HCT116 (cell line): Measurements from ENCODE around the gene HEPN1. TPM values are rescaled to one million over a fixed set of nuclear protein-coding genes. Genes with fewer than 3 reads are reported as not detected.

Experiments
- ATAC-seq: fragments of 200-7000 bp; cut with Tn5 transposase; 2 replicates; pipeline ENCODE4 v1.9.1; 2020; ENCODE audit warnings: mild to moderate bottlenecking, moderate library complexity
- BruUV-seq: library from RNA; stranded (reverse); fragments of 400-500 nt; replicated peaks from 2 replicates; lab custom pipeline; 2021; lab: Mats Ljungman, UMichigan
- CTCF ChIA-PET: fragments of 300-600 bp; sonication (Branson Sonifier 250); formaldehyde crosslinking; loops from one replicate; lab custom pipeline; 2021; ENCODE audit warnings: antibody characterized with exemption; lab: Charles Lee
- POLR2A ChIA-PET: fragments of 300-600, 350-600 bp; sonication (Branson Sonifier 250); formaldehyde crosslinking; loops from one replicate; lab custom pipeline; 2021; ENCODE audit warnings: antibody characterized with exemption; lab: Charles Lee
- RAD21 ChIA-PET, 2 experiments: fragments of 300-600 bp; sonication (Branson Sonifier 250); formaldehyde crosslinking; loops; one replicate each; lab custom pipeline; 2023; ENCODE audit warnings: low total read pairs in 2 of 2; ENCODE audit not compliant: uncharacterized antibody in 2 of 2, unreplicated experiment in 2 of 2, low non-redundant PET in 1 of 2; lab: Charles Lee
- DNase-seq: peaks from one replicate; pipeline ENCODE4 v3.0.0-alpha.2; 2010; ENCODE audit warnings: low read depth, low spot score
- H2AFZ ChIP-seq: fragments of 200-600 bp; shearing (Covaris generic), sonication (generic); 2 replicates; pipeline ENCODE4 v1.6.1; 2017; ENCODE audit warnings: low read depth, mixed run types, mixed read lengths, antibody characterized with exemption, low read length; ENCODE audit not compliant: poor library complexity, severe bottlenecking
- H3K27ac ChIP-seq: 2 replicates; pipeline ENCODE4 v1.5.1; 2012; ENCODE audit warnings: low read depth, low read length
- H3K27me3 ChIP-seq: fragments of 200-600 bp; sonication (generic); 2 replicates; pipeline ENCODE4 v1.6.1; 2016; ENCODE audit warnings: mixed run types, low read length, mixed read lengths; ENCODE audit not compliant: insufficient read depth
- H3K36me3 ChIP-seq, 2 experiments: fragments of 200-500 bp in 1 of 2; fragments of 200-600 bp in 1 of 2; sonication (Bioruptor generic) in 1 of 2; sonication (generic) in 1 of 2; 2 replicates each; pipeline versions ENCODE4 v1.5.1 to v1.6.1; 2014 to 2016; ENCODE audit warnings: low read length in 2 of 2, inconsistent platforms in 1 of 2, mixed read lengths in 1 of 2, mixed run types in 1 of 2; ENCODE audit not compliant: insufficient read depth in 2 of 2, control insufficient read depth in 1 of 2
- H3K4me1 ChIP-seq, 2 experiments: fragments of 200-600 bp in 1 of 2; sonication (generic) in 1 of 2; 2 replicates each; pipeline versions ENCODE4 v1.5.1 to v1.6.1; 2012 to 2017; ENCODE audit warnings: low read length in 2 of 2, inconsistent platforms in 1 of 2, mild to moderate bottlenecking in 1 of 2, mixed read lengths in 1 of 2, mixed run types in 1 of 2, moderate library complexity in 1 of 2; ENCODE audit not compliant: insufficient read depth in 2 of 2, control insufficient read depth in 1 of 2
- H3K4me2 ChIP-seq: fragments of 200-600 bp; sonication (generic); 2 replicates; pipeline ENCODE4 v1.6.1; 2017; ENCODE audit warnings: mixed run types, low read length, mixed read lengths
- H3K4me3 ChIP-seq, 2 experiments: fragments of 200-600 bp in 1 of 2; sonication (generic) in 1 of 2; replicated peaks in 1 of 2; 2 replicates each; pipeline ENCODE4 v1.5.1; 2011 to 2016; ENCODE audit warnings: low read length in 2 of 2, control low read depth in 1 of 2, low read depth in 1 of 2, mild to moderate bottlenecking in 1 of 2, mixed read lengths in 1 of 2, mixed run types in 1 of 2
- H3K79me2 ChIP-seq: fragments of 200-600 bp; sonication (generic); 2 replicates; pipeline ENCODE4 v1.6.1; 2017; ENCODE audit warnings: mild to moderate bottlenecking, mixed run types, low read length, moderate library complexity, mixed read lengths; ENCODE audit not compliant: insufficient read depth
- H3K9ac ChIP-seq: fragments of 200-600 bp; sonication (generic); 2 replicates; pipeline ENCODE4 v1.6.1; 2016; ENCODE audit warnings: low read length, mixed read lengths
- H3K9me2 ChIP-seq: fragments of 200-600 bp; sonication (generic), shearing (Covaris generic); 2 replicates; pipeline ENCODE4 v1.6.1; 2017; ENCODE audit warnings: mixed run types, mild to moderate bottlenecking, moderate library complexity; ENCODE audit not compliant: insufficient read depth
- H3K9me3 ChIP-seq, 2 experiments: fragments of 200-500 bp in 1 of 2; fragments of 200-600 bp in 1 of 2; sonication (Bioruptor generic) in 1 of 2; sonication (generic) in 1 of 2; 2 replicates each; pipeline ENCODE4 v1.6.1; 2014 to 2017; ENCODE audit warnings: low read length in 2 of 2, mixed read lengths in 2 of 2, inconsistent platforms in 1 of 2, low read depth in 1 of 2, mild to moderate bottlenecking in 1 of 2, mixed run types in 1 of 2, moderate library complexity in 1 of 2; ENCODE audit not compliant: control insufficient read depth in 1 of 2, insufficient read depth in 1 of 2
- H4K20me1 ChIP-seq: fragments of 200-600 bp; sonication (generic), shearing (Covaris generic); 2 replicates; pipeline ENCODE4 v1.6.1; 2017; ENCODE audit warnings: mixed run types, mild to moderate bottlenecking, moderate library complexity; ENCODE audit not compliant: insufficient read depth
- CBX3 ChIP-seq: IDR thresholded peaks from 2 replicates; pipeline ENCODE4 v1.6.1; 2012; ENCODE audit warnings: low read depth
- CEBPB ChIP-seq: IDR thresholded peaks from 2 replicates; pipeline ENCODE4 v1.6.1; 2012; ENCODE audit warnings: low read depth
- EGR1 ChIP-seq: IDR thresholded peaks from 2 replicates; pipeline ENCODE4 v1.6.1; 2012; ENCODE audit warnings: low read depth
- ELF1 ChIP-seq: IDR thresholded peaks from 2 replicates; pipeline ENCODE4 v1.6.1; 2012; ENCODE audit warnings: low read depth, borderline replicate concordance
- EZH2 ChIP-seq: fragments of 200-600 bp; sonication (generic); IDR thresholded peaks from 2 replicates; pipeline ENCODE4 v1.6.1; 2017; ENCODE audit warnings: antibody characterized with exemption, mixed run types
- FOSL1 ChIP-seq: IDR thresholded peaks from 2 replicates; pipeline ENCODE4 v1.6.1; 2012; ENCODE audit warnings: low read depth
- JUND ChIP-seq: IDR thresholded peaks from 2 replicates; pipeline ENCODE4 v1.6.1; 2012
- POLR2A ChIP-seq: IDR thresholded peaks from 2 replicates; pipeline ENCODE4 v1.7.0; 2011; ENCODE audit warnings: borderline replicate concordance; ENCODE audit not compliant: insufficient read depth, insufficient read length; ENCODE audit errors: extremely low read depth
- POLR2AphosphoS5 ChIP-seq: IDR thresholded peaks from 2 replicates; pipeline ENCODE4 v1.6.1; 2011; ENCODE audit warnings: mild to moderate bottlenecking, low read depth, low read length, moderate library complexity
- RAD21 ChIP-seq: IDR thresholded peaks from 2 replicates; pipeline ENCODE4 v1.6.1; 2012; ENCODE audit warnings: low read depth, mild to moderate bottlenecking
- SIN3A ChIP-seq: IDR thresholded peaks from 2 replicates; pipeline ENCODE4 v1.6.1; 2012; ENCODE audit warnings: low read depth
- SP1 ChIP-seq: IDR thresholded peaks from 2 replicates; pipeline ENCODE4 v1.6.1; 2012; ENCODE audit warnings: low read depth
- SRF ChIP-seq: IDR thresholded peaks from 2 replicates; pipeline ENCODE4 v1.6.1; 2012; ENCODE audit warnings: low read depth
- TCF7L2 ChIP-seq: IDR thresholded peaks from 2 replicates; pipeline ENCODE4 v1.7.0; 2011; ENCODE audit warnings: borderline replicate concordance, inconsistent platforms; ENCODE audit not compliant: insufficient read depth, insufficient read length; ENCODE audit errors: extremely low read depth
- YY1 ChIP-seq: IDR thresholded peaks from 2 replicates; pipeline ENCODE4 v1.6.1; 2011; ENCODE audit warnings: low read length, low read depth, moderate library complexity, mild to moderate bottlenecking; ENCODE audit not compliant: insufficient replicate concordance; ENCODE audit errors: extremely low read depth
- ZFX ChIP-seq: fragments of 450-650 bp; IDR thresholded peaks from 2 replicates; pipeline ENCODE4 v1.6.1; 2017
- ZNF274 ChIP-seq: fragments of 200-500 bp; sonication (Bioruptor generic); IDR thresholded peaks from 2 replicates; pipeline ENCODE4 v1.6.1; 2014; ENCODE audit warnings: mild to moderate bottlenecking, low read depth, low read length, inconsistent platforms
- intact Hi-C: fragments of 100-400 bp; cut with micrococcal nuclease; formaldehyde crosslinking; loops from 2 replicates; pipeline ENCODE4 v1.10.0; 2022
- total RNA-seq: library from RNA; stranded (reverse); gene quantifications from one replicate; pipeline ENCODE4 v1.2.1, GENCODE V29; 2021; ENCODE audit not compliant: unreplicated experiment
- TF ChIP-seq, protein P1 (sequence below): IDR thresholded peaks from 2 replicates; pipeline ENCODE4 v1.6.1; 2012; ENCODE audit warnings: low read depth
- TF ChIP-seq, protein P2 (sequence below): IDR thresholded peaks from 2 replicates; pipeline ENCODE4 v1.6.1; 2012
- TF ChIP-seq, protein P3 (sequence below): IDR thresholded peaks from 2 replicates; pipeline ENCODE4 v1.6.1; 2011; ENCODE audit warnings: mild to moderate bottlenecking, low read length, moderate library complexity; ENCODE audit not compliant: insufficient replicate concordance; ENCODE audit errors: extremely low read depth

The HEPN1 gene
- total RNA-seq, 1 experiment from 2014 or later = not detected

DNA sequence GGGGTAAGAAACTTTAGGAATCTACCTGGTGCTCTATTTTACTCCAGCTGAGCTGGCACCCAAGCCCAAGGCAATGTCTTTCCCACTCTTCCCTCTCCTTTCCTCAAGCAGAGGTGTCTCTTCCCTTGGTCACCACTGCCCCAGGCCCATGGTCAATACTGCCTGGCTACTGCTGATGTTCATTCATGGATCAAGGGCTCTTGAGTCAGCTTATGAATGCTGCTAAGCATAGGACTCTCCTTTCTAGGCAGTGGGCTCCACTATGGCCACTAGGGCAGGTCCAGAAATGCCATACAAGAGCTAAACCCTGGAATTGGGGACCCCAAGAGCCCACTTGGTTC, 2.7 kb upstream of the HEPN1 start (continued):
- TF ChIP-seq CBX3 (no peak), RAD21 (no peak), EGR1 (no peak), ZNF274 (no peak), EZH2 (no peak), ZFX (no peak), POLR2A (no peak), POLR2AphosphoS5 (no peak), SP1 (no peak), TCF7L2 (no peak)

DNA sequence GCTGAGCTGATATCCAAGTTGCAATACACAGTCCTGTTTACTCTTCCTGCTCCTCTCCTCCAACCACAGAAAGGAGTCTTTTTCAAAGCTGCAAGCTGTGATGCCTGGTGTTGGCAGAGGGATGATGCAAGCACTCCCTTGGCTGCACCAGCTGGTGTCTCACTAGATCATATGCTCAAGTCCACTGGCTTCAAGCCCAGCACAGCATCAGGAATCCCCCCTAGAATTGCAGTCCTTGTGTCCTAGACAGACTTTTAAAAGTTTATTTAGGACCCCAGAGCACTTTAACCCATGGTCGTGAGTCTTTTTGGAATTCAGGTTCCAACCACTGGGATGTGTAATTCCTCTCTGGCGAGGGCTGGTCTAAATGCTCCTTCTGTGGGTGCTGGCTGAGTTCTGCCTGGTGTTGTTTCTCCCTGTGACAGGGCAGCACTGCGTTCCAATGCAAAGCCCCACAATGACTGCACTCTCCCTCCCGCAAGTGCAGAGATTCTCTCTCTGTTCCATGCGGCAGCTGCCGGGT, 1.9 kb upstream of the HEPN1 start:
- peaks cover 0 to 5% of the 10 kb centered on the region in 2 experiments; a peak in 1 of 4 replicates for H3K4me1 ChIP-seq
- H4K20me1 ChIP-seq = no peaks in the 10 kb centered on the region
- ChIA-PET POLR2A (no interaction called here), CTCF (no interaction called here), RAD21 (no interaction called here)
- no peak overlapping the region for H2AFZ ChIP-seq
- H3K27ac ChIP-seq = no peak overlapping the region
- no peak for DNase-seq
- intact Hi-C loops = no loop called here
- no peaks in the 10 kb centered on the region for H3K79me2 ChIP-seq
- H3K9me3 ChIP-seq = no peaks in the 10 kb centered on the region
- H3K9ac ChIP-seq = no peak overlapping the region
- no peaks in the 10 kb centered on the region for H3K36me3 ChIP-seq
- no peak for ATAC-seq
- no peak overlapping the region for H3K4me2 ChIP-seq
- H3K4me3 ChIP-seq = no peak overlapping the region
- BruUV-seq = no TSS peak
- H3K27me3 ChIP-seq = no peaks in the 10 kb centered on the region
- H3K9me2 ChIP-seq = no peaks in the 10 kb centered on the region
- TF ChIP-seq SIN3A (no peak), JUND (no peak), FOSL1 (no peak), ZFX (no peak), ELF1 (no peak), SRF (no peak), POLR2AphosphoS5 (no peak), CEBPB (no peak), POLR2A (no peak), RAD21 (no peak), EGR1 (no peak), EZH2 (no peak), YY1 (no peak)
- TF ChIP-seq, protein P1, sequence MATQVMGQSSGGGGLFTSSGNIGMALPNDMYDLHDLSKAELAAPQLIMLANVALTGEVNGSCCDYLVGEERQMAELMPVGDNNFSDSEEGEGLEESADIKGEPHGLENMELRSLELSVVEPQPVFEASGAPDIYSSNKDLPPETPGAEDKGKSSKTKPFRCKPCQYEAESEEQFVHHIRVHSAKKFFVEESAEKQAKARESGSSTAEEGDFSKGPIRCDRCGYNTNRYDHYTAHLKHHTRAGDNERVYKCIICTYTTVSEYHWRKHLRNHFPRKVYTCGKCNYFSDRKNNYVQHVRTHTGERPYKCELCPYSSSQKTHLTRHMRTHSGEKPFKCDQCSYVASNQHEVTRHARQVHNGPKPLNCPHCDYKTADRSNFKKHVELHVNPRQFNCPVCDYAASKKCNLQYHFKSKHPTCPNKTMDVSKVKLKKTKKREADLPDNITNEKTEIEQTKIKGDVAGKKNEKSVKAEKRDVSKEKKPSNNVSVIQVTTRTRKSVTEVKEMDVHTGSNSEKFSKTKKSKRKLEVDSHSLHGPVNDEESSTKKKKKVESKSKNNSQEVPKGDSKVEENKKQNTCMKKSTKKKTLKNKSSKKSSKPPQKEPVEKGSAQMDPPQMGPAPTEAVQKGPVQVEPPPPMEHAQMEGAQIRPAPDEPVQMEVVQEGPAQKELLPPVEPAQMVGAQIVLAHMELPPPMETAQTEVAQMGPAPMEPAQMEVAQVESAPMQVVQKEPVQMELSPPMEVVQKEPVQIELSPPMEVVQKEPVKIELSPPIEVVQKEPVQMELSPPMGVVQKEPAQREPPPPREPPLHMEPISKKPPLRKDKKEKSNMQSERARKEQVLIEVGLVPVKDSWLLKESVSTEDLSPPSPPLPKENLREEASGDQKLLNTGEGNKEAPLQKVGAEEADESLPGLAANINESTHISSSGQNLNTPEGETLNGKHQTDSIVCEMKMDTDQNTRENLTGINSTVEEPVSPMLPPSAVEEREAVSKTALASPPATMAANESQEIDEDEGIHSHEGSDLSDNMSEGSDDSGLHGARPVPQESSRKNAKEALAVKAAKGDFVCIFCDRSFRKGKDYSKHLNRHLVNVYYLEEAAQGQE = no peak
- TF ChIP-seq, protein P2, sequence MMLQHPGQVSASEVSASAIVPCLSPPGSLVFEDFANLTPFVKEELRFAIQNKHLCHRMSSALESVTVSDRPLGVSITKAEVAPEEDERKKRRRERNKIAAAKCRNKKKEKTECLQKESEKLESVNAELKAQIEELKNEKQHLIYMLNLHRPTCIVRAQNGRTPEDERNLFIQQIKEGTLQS = no peak
- TF ChIP-seq, protein P3, sequence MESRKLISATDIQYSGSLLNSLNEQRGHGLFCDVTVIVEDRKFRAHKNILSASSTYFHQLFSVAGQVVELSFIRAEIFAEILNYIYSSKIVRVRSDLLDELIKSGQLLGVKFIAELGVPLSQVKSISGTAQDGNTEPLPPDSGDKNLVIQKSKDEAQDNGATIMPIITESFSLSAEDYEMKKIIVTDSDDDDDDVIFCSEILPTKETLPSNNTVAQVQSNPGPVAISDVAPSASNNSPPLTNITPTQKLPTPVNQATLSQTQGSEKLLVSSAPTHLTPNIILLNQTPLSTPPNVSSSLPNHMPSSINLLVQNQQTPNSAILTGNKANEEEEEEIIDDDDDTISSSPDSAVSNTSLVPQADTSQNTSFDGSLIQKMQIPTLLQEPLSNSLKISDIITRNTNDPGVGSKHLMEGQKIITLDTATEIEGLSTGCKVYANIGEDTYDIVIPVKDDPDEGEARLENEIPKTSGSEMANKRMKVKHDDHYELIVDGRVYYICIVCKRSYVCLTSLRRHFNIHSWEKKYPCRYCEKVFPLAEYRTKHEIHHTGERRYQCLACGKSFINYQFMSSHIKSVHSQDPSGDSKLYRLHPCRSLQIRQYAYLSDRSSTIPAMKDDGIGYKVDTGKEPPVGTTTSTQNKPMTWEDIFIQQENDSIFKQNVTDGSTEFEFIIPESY = no peak
